Right kidney (tissue), 9 donors: ENCODE results near the gene DNASE2.
"Not testable (repeated sequence)": the region's sequence is repeated elsewhere in the genome, so short reads cannot be mapped to it uniquely, and the experiment has no call there.

Experiments
- DNase-seq: peaks from one replicate; pipeline ENCODE4 v3.0.0-alpha.2; 2016
- long read RNA-seq, 8 donors: transcript quantifications; one replicate each; lab custom pipeline, GENCODE V29; 2026

The DNASE2 gene
- long read RNA-seq, donor 1, partial matches to known transcripts, result 0 of 6 reads
- long read RNA-seq, donor 1, other reads (novel, unspliced or antisense), result 0 of 6 reads
- long read RNA-seq, donor 2, partial matches to known transcripts, result 0 of 3 reads
- long read RNA-seq, donor 2, other reads (novel, unspliced or antisense), result 0 of 3 reads
- long read RNA-seq, donor 3, partial matches to known transcripts, result 0 of 4 reads
- long read RNA-seq, donor 3, other reads (novel, unspliced or antisense), result 0 of 4 reads
- long read RNA-seq, donor 4, partial matches to known transcripts, result 0 of 3 reads
- long read RNA-seq, donor 4, other reads (novel, unspliced or antisense), result 0 of 3 reads
- long read RNA-seq, donor 5, partial matches to known transcripts, result 0 of 2 reads
- long read RNA-seq, donor 5, other reads (novel, unspliced or antisense), result 0 of 2 reads
- long read RNA-seq, donor 6, partial matches to known transcripts, result 0 of 4 reads
- long read RNA-seq, donor 6, other reads (novel, unspliced or antisense), result 0 of 4 reads
- long read RNA-seq, donor 7, result 0 reads
- long read RNA-seq, donor 8, transcript DNASE2-201 (6 exons, 1,955 nt), result major isoform, 5 of 5 reads
- long read RNA-seq, donor 8, partial matches to known transcripts, result 0 of 5 reads
- long read RNA-seq, donor 8, other reads (novel, unspliced or antisense), result 0 of 5 reads

- DNase-seq, result peak; percentile 85
Measured at GRCh38 chr19:12881172-12881808, at the start of gene DNASE2. Gene DNASE2 (minus strand): TSS chr19:12881449. CDS start chr19:12881375, 74 bp downstream.

GRCh38 chr19:12930002-12930645 is 48.9 kb upstream of the DNASE2 start:
- no peak for DNase-seq

GRCh38 chr19:12924621-12925310 is 43.5 kb upstream of the DNASE2 start:
- no peak for DNase-seq

- DNase-seq, result no peak
Measured at GRCh38 chr19:12922959-12923358, 41.7 kb upstream of the DNASE2 start.

- DNase-seq, result no peak
Measured at GRCh38 chr19:12921047-12921446, 39.8 kb upstream of the DNASE2 start.

- no peak for DNase-seq
Measured at GRCh38 chr19:12918253-12918652, 37.0 kb upstream of the DNASE2 start.

- not testable (repeated sequence) for DNase-seq
Measured at GRCh38 chr19:12915860-12916259, 34.6 kb upstream of the DNASE2 start.

- DNase-seq, result no peak
Measured at GRCh38 chr19:12913851-12914690, 32.8 kb upstream of the DNASE2 start.

GRCh38 chr19:12913011-12913561 is 31.8 kb upstream of the DNASE2 start:
- peak; percentile 65 for DNase-seq

GRCh38 chr19:12912571-12912970 is 31.3 kb upstream of the DNASE2 start:
- DNase-seq, result no peak

GRCh38 chr19:12907166-12907565 is 25.9 kb upstream of the DNASE2 start:
- DNase-seq, result no peak

GRCh38 chr19:12899891-12900518 is 18.8 kb upstream of the DNASE2 start:
- DNase-seq, result no peak

- DNase-seq, result no peak
Measured at GRCh38 chr19:12896460-12896859, 15.2 kb upstream of the DNASE2 start.

- no peak for DNase-seq
Measured at GRCh38 chr19:12893582-12893981, 12.3 kb upstream of the DNASE2 start.

- no peak for DNase-seq
Measured at GRCh38 chr19:12891553-12892021, 10.3 kb upstream of the DNASE2 start.

- peak; percentile 87 for DNase-seq
Measured at GRCh38 chr19:12890787-12891552, 9.7 kb upstream of the DNASE2 start, which contains the start of gene GCDH. Gene GCDH (plus strand): TSS chr19:12891160. CDS start chr19:12891305, 145 bp downstream.

GRCh38 chr19:12890299-12890786 is 9.1 kb upstream of the DNASE2 start:
- not testable (repeated sequence) for DNase-seq

- DNase-seq, result no peak
Measured at GRCh38 chr19:12888006-12888603, 6.9 kb upstream of the DNASE2 start.
